ENCODE results near the gene SYTL2.

DNA sequence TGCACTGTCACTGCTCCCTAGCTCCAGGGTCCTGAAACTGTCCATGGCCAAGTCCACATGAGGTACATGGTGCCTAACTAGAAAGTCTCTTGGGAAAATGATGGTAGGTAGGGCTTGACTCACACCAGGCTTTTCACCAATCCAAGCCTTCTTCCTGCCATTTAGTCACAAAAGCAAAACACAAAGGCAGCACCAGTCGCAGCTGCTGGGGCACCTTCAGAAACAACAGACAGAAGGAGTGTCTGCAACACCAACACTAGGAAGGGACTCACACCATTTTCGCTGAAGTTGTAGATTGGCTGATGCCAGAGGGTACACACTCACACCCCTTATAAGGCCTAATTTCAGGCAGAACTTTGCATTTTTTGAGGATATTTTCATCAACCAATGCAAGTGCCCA is 55.7 kb downstream of the SYTL2 start:
- TF ChIP-seq EZH2 (IDR thresholded peaks at IDR 0.05; ENCODE audit: low read length, unreplicated experiment) (no peak), CTCF (conservative IDR thresholded peaks at IDR 0.05; ENCODE audit: low read depth, low read length) (no peak), EZH2phosphoT487 (IDR thresholded peaks at IDR 0.05; ENCODE audit: borderline replicate concordance, low read length) (no peak)

Measured in PC-3 (cell line).